Glutamatergic neuron (in vitro differentiated cells): ENCODE data around the gene EIF4E2. TPM values are rescaled to one million over a fixed set of nuclear protein-coding genes. Genes with fewer than 3 reads are reported as not detected.
A peak's percentile ranks its signal among the peaks of the same experiment; 100 is the strongest.
"Not testable (repeated sequence)": the region's sequence is repeated elsewhere in the genome, so short reads cannot be mapped to it uniquely, and the experiment has no call there.

Source experiments
- DNase-seq: peaks from one replicate; pipeline ENCODE4 v3.0.0; 2022
- H3K27ac Mint-ChIP-seq: one replicate; pipeline ENCODE4 v1.8.0; 2020; ENCODE audit warnings: mild to moderate bottlenecking, mixed read lengths, inconsistent platforms; ENCODE audit not compliant: unreplicated experiment
- H3K27me3 Mint-ChIP-seq: one replicate; pipeline ENCODE4 v1.8.0; 2020; ENCODE audit warnings: mild to moderate bottlenecking, moderate library complexity, mixed read lengths, inconsistent platforms; ENCODE audit not compliant: unreplicated experiment
- H3K36me3 Mint-ChIP-seq: one replicate; pipeline ENCODE4 v1.8.0; 2020; ENCODE audit warnings: mild to moderate bottlenecking, mixed read lengths, inconsistent platforms; ENCODE audit not compliant: unreplicated experiment
- H3K4me1 Mint-ChIP-seq: one replicate; pipeline ENCODE4 v1.8.0; 2020; ENCODE audit warnings: mild to moderate bottlenecking, low read depth, mixed read lengths, inconsistent platforms; ENCODE audit not compliant: unreplicated experiment
- H3K4me3 Mint-ChIP-seq: one replicate; pipeline ENCODE4 v1.8.0; 2020; ENCODE audit warnings: mild to moderate bottlenecking, mixed read lengths, inconsistent platforms; ENCODE audit not compliant: unreplicated experiment
- H3K9me3 Mint-ChIP-seq: one replicate; pipeline ENCODE4 v1.8.0; 2020; ENCODE audit warnings: mild to moderate bottlenecking, moderate library complexity, mixed read lengths, inconsistent platforms; ENCODE audit not compliant: unreplicated experiment
- total RNA-seq: library from RNA; stranded (reverse); fragmentation: NEBNext Ultra II Directional; extraction: Animal tissue kit (Norgen Biotek cat#: 25700); gene quantifications from one replicate; pipeline ENCODE4 v1.2.1, GENCODE V29; 2021; ENCODE audit not compliant: unreplicated experiment
- TF ChIP-seq, protein P1 (sequence below): fragments of 200-600 bp; sonication (generic); IDR thresholded peaks from one replicate; pipeline ENCODE4 v1.5.0; 2021; ENCODE audit not compliant: partially characterized antibody, unreplicated experiment

Gene EIF4E2
- total RNA-seq, 1 donor from 2014 or later, result 82.9 TPM

DNA sequence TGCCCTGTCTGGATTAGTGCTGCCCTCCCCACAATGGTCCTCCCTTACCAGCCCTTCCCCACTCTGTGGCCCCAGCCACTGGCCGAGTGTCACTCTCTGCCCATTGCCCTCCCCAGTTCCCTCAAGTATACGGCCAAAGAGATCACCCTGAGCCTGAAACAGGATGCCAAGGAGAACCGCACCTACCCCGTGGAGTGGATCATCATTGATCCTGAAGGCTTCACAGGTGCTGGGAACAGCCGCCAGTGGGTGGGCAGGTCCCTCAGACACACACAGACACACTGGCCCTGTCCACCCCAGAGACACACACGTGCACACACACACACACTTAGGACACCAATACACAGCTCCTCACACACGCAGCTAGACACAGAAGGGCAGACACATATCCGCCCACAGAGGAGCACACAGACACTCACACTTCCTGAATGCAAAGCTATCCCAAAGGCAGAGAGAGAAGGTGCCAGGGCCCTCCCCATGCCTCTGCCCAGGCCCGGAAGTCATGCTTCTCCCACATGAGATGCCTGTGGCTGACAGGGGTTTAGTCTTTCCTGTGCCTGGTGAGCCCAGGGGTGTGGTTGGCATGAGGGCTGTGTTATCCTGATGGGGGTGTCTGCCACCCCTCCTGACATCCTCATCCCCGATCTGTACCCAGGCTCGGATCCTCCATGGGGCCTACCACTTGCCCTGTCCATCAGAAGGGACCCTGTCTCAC is 21.6 kb upstream of the EIF4E2 start:
- peak; percentile 14 for DNase-seq
- Mint-ChIP-seq H3K4me1 (peaks cover 3% of the 10 kb centered on the region), H3K27ac (no peak overlapping the region), H3K9me3 (peaks cover 2% of the 10 kb centered on the region), H3K36me3 (no peaks in the 10 kb centered on the region), H3K4me3 (peak overlapping the region; percentile 23), H3K27me3 (peaks cover 7% of the 10 kb centered on the region)
- TF ChIP-seq, protein P1, sequence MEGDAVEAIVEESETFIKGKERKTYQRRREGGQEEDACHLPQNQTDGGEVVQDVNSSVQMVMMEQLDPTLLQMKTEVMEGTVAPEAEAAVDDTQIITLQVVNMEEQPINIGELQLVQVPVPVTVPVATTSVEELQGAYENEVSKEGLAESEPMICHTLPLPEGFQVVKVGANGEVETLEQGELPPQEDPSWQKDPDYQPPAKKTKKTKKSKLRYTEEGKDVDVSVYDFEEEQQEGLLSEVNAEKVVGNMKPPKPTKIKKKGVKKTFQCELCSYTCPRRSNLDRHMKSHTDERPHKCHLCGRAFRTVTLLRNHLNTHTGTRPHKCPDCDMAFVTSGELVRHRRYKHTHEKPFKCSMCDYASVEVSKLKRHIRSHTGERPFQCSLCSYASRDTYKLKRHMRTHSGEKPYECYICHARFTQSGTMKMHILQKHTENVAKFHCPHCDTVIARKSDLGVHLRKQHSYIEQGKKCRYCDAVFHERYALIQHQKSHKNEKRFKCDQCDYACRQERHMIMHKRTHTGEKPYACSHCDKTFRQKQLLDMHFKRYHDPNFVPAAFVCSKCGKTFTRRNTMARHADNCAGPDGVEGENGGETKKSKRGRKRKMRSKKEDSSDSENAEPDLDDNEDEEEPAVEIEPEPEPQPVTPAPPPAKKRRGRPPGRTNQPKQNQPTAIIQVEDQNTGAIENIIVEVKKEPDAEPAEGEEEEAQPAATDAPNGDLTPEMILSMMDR, result no peak

DNA sequence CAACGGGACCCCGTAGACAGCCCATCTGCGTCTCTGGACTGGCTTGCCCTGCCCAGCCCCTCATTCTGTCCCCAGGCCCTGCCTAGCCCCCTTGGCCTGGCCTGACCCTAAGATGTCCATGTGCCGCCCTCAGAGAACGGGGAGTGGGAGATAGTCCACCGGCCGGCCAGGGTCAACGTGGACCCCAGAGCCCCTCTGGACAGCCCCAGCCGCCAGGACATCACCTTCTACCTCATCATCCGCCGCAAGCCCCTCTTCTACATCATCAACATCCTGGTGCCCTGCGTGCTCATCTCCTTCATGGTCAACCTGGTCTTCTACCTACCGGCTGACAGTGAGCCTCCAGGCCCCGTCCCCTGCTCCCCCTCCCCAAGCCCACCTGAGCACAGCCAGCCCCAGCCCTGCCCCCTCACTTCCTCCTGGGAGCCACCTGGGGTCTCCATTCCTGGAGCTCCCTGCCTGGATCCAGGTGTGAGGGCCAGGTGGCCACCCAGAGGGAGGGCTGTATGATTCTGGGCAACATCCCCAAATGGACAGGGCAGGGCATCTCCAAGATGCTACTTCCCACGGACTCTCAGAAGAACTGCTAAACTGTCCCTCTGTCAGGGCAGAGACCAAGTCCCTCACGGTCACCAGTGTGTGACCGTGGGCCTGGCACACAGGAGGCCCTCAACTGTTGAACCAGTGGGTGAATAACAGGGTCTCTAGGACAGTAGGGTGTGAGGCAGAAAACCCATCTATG is 20.5 kb upstream of the EIF4E2 start:
- DNase-seq, result peak; percentile 18
- Mint-ChIP-seq H3K9me3 (no peaks in the 10 kb centered on the region), H3K27me3 (peaks cover 4% of the 10 kb centered on the region), H3K36me3 (no peaks in the 10 kb centered on the region), H3K27ac (no peak overlapping the region), H3K4me1 (peaks cover 2% of the 10 kb centered on the region), H3K4me3 (no peak overlapping the region)
- TF ChIP-seq, protein P1, result no peak

DNA sequence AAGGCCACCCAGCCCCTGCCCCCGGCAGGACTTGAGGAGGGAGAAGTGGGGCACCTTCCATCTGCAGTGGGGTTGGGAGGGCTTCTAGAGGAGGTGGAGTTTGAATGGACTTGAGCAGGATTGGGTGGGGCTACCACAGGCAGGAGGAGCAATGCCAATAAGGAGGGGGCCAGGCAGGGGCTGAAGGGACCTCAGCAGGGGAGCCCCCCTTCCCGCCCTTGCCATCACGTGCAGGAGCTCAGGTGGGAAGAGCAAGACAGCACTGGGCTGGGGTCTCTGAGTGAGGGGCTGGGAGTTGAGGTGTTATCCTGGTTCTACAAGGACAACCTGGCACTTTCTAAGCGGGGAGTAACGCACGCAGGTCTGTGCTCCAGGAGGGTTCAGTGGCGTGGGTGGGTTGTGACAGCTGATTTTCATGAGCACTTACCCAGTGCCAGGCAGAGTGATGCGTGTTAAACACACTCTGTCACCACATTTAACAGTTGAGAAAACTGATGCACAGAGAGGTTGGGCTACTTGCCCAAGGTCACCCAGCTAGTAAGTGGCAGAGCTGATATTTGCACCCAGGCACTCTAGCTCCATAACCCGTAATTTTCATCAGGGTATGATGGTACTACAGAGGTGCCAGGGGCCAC is 19.7 kb upstream of the EIF4E2 start:
- Mint-ChIP-seq H3K4me1 (peaks cover 2% of the 10 kb centered on the region), H3K27ac (no peak overlapping the region), H3K36me3 (no peaks in the 10 kb centered on the region), H3K4me3 (no peak overlapping the region), H3K9me3 (no peaks in the 10 kb centered on the region), H3K27me3 (peaks cover 4% of the 10 kb centered on the region)
- TF ChIP-seq, protein P1, result no peak
- DNase-seq, result peak; percentile 11

DNA sequence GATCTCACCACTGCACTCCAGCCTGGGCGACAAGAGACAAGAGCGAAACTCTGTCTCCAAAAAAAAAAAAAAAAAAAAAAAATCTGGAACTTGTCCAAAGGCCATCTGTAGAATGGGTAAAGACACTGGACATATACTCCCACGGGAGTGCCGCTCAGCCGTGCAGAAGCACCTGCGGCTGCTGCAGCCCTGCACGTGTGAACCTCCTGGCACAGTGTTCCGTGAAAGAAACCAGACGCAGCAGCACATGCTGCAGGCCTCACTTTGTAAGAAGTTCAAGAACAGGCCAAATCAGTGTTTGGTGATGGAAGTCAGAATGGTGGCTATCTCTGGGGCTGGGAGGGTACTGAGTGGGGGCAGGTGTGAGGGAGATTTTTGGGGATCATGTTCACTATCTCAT is 18.1 kb upstream of the EIF4E2 start:
- no peak for DNase-seq
- no peaks in the 10 kb centered on the region for H3K27me3 Mint-ChIP-seq
- TF ChIP-seq, protein P1, result no peak
- no peaks in the 10 kb centered on the region for H3K4me1 Mint-ChIP-seq
- no peaks in the 10 kb centered on the region for H3K9me3 Mint-ChIP-seq
- H3K4me3 Mint-ChIP-seq, result no peak overlapping the region
- H3K36me3 Mint-ChIP-seq, result peaks cover 3% of the 10 kb centered on the region
- H3K27ac Mint-ChIP-seq, result no peak overlapping the region

DNA sequence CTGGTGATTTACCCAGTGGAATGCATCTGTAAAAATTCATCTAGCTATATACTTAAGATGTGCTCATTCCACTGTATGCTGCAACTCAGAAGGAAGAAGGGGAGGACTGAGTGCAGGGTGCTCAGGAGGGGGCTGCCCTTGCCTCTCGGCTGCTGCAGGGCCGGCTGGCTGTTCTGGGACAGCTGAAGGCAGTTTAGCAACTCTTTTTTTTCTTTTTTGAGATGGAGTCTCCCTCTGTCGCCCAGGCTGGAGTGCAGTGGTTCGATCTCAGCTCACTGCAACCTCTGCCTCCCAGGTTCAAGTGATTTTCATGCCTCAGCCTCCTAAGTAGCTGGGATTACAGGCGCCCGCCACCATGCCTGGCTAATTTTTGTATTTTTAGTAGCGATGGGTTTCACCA is 17.7 kb upstream of the EIF4E2 start:
- not testable (repeated sequence) for H3K27ac Mint-ChIP-seq, H3K4me3 Mint-ChIP-seq, H3K4me1 Mint-ChIP-seq, H3K9me3 Mint-ChIP-seq, H3K27me3 Mint-ChIP-seq, H3K36me3 Mint-ChIP-seq, DNase-seq
